GM19463 (cell line): ENCODE data around the gene KCNJ6.

Experiments used
- ATAC-seq: cut with Tn5 transposase; IDR thresholded peaks from one replicate; pipeline ENCODE4 v1.9.1; 2021; ENCODE audit warnings: mild to moderate bottlenecking, moderate library complexity; ENCODE audit not compliant: unreplicated experiment

The KCNJ6 gene

GRCh38 chr21:37561506-37561905, 354.8 kb downstream of the KCNJ6 start:
- no peak for ATAC-seq

- ATAC-seq: no peak
Measured at GRCh38 chr21:37560385-37560784, 355.9 kb downstream of the KCNJ6 start.

GRCh38 chr21:37558676-37559211, 357.5 kb downstream of the KCNJ6 start:
- no peak for ATAC-seq
